Karpas-422 (cell line): ENCODE results near the gene PDGFD. TPM values are rescaled to one million over a fixed set of nuclear protein-coding genes. Genes with fewer than 3 reads are reported as not detected.

Experiments used
- DNase-seq: peaks from one replicate; pipeline ENCODE4 v3.0.0-alpha.2; 2015
- H2AFZ ChIP-seq: fragments of 200-600 bp; sonication (generic); 2 replicates; pipeline ENCODE4 v1.6.1; 2014; ENCODE audit warnings: antibody characterized with exemption, low read length, mixed read lengths
- H3K27ac ChIP-seq: fragments of 200-600 bp; sonication (generic); 2 replicates; pipeline ENCODE4 v1.5.1; 2014; ENCODE audit warnings: mild to moderate bottlenecking, low read length, moderate library complexity
- H3K27me3 ChIP-seq: fragments of 200-600 bp; sonication (generic); 2 replicates; pipeline ENCODE4 v1.6.1; 2014; ENCODE audit warnings: low read length, mixed read lengths
- H3K36me3 ChIP-seq: fragments of 200-600 bp; sonication (generic); 2 replicates; pipeline ENCODE4 v1.6.1; 2014; ENCODE audit warnings: low read length, mixed read lengths; ENCODE audit not compliant: insufficient read depth
- H3K4me1 ChIP-seq: fragments of 200-600 bp; sonication (generic); 2 replicates; pipeline ENCODE4 v1.6.1; 2014; ENCODE audit warnings: mild to moderate bottlenecking, low read length, mixed read lengths
- H3K4me2 ChIP-seq: fragments of 200-600 bp; sonication (generic); 2 replicates; pipeline ENCODE4 v1.6.1; 2014; ENCODE audit warnings: low read length, low read depth, mild to moderate bottlenecking; ENCODE audit not compliant: poor library complexity, severe bottlenecking
- H3K4me3 ChIP-seq: fragments of 200-600 bp; sonication (generic); 2 replicates; pipeline ENCODE4 v1.5.1; 2014; ENCODE audit warnings: mild to moderate bottlenecking, antibody characterized with exemption, low read length, mixed read lengths
- H3K79me2 ChIP-seq: fragments of 200-600 bp; sonication (generic); 2 replicates; pipeline ENCODE4 v1.6.1; 2014; ENCODE audit warnings: mild to moderate bottlenecking, low read length, mixed read lengths
- H3K9ac ChIP-seq: fragments of 200-600 bp; sonication (generic); 2 replicates; pipeline ENCODE4 v1.6.0; 2014; ENCODE audit warnings: low read length
- H3K9me2 ChIP-seq: fragments of 200-600 bp; sonication (generic), shearing (Covaris generic); replicated peaks from 2 replicates; pipeline ENCODE4 v1.6.0; 2014; ENCODE audit warnings: mild to moderate bottlenecking, low read length, moderate library complexity; ENCODE audit not compliant: insufficient read depth
- H3K9me3 ChIP-seq: fragments of 300-700, 200-600 bp; sonication (generic); 2 replicates; pipeline ENCODE4 v1.6.1; 2014; ENCODE audit warnings: low read length, mixed read lengths
- H4K20me1 ChIP-seq: fragments of 200-600 bp; sonication (generic); 2 replicates; pipeline ENCODE4 v1.6.1; 2014; ENCODE audit warnings: mild to moderate bottlenecking, antibody characterized with exemption, low read length, low read depth; ENCODE audit not compliant: insufficient read depth
- total RNA-seq: library from RNA; depleted of rRNA; stranded (reverse); fragments of >200 nt; shearing (Covaris generic); gene quantifications from 2 replicates; pipeline ENCODE4 v1.2.3, GENCODE V29; 2014; ENCODE audit warnings: low replicate concordance

The PDGFD gene
- total RNA-seq, 1 experiment from 2014 or later, result 360 TPM

GRCh38 chr11:104152941-104153505, 10.9 kb downstream of the PDGFD start:
- no peaks in the 10 kb centered on the region for H3K9me2 ChIP-seq
- peaks cover 32% of the 10 kb centered on the region for H4K20me1 ChIP-seq
- no peaks in the 10 kb centered on the region for H3K27me3 ChIP-seq
- H3K4me1 ChIP-seq, result peaks cover 92% of the 10 kb centered on the region
- peaks cover 99% of the 10 kb centered on the region for H3K79me2 ChIP-seq
- no peak overlapping the region for H2AFZ ChIP-seq
- H3K4me3 ChIP-seq, result peak overlapping the region; percentile 51
- peak overlapping the region; percentile 74 for H3K4me2 ChIP-seq
- peaks cover 57% of the 10 kb centered on the region for H3K36me3 ChIP-seq
- H3K9ac ChIP-seq, result peak overlapping the region; percentile 51
- H3K9me3 ChIP-seq, result no peaks in the 10 kb centered on the region
- peak overlapping the region; percentile 86 for H3K27ac ChIP-seq
- peak; percentile 98 for DNase-seq

GRCh38 chr11:104151404-104152204, 12.3 kb downstream of the PDGFD start:
- Histone ChIP-seq H3K36me3 (peaks cover 56% of the 10 kb centered on the region), H3K9ac (peak overlapping the region; percentile 51), H2AFZ (no peak overlapping the region), H3K27me3 (no peaks in the 10 kb centered on the region), H3K27ac (peak overlapping the region; percentile 86), H3K9me2 (no peaks in the 10 kb centered on the region), H3K4me1 (peaks cover 89% of the 10 kb centered on the region), H3K9me3 (no peaks in the 10 kb centered on the region), H3K4me2 (peak overlapping the region; percentile 74), H4K20me1 (peaks cover 22% of the 10 kb centered on the region; the same call in 1 of the 2 replicates), H3K79me2 (peaks cover 99% of the 10 kb centered on the region), H3K4me3 (peak overlapping the region; percentile 51)
- DNase-seq, result peak; percentile 80

GRCh38 chr11:104148706-104149105, 15.2 kb downstream of the PDGFD start:
- DNase-seq, result peak; percentile 53
- Histone ChIP-seq H3K4me2 (no peak overlapping the region), H3K36me3 (peaks cover 73% of the 10 kb centered on the region), H4K20me1 (peaks cover 6% of the 10 kb centered on the region; the same call in 1 of the 2 replicates), H3K79me2 (peaks cover 99% of the 10 kb centered on the region), H3K9me3 (no peaks in the 10 kb centered on the region), H3K27ac (peak overlapping the region; percentile 24), H3K9ac (no peak overlapping the region), H2AFZ (no peak overlapping the region), H3K4me1 (peaks cover 88% of the 10 kb centered on the region), H3K27me3 (no peaks in the 10 kb centered on the region), H3K4me3 (no peak overlapping the region), H3K9me2 (no peaks in the 10 kb centered on the region)

GRCh38 chr11:104148074-104148473, 15.9 kb downstream of the PDGFD start:
- Histone ChIP-seq H3K27ac (peak overlapping the region; percentile 7), H3K9ac (no peak overlapping the region), H3K4me2 (no peak overlapping the region), H2AFZ (no peak overlapping the region), H3K4me3 (no peak overlapping the region), H3K4me1 (peaks cover 88% of the 10 kb centered on the region), H3K79me2 (peaks cover 99% of the 10 kb centered on the region), H3K36me3 (peaks cover 73% of the 10 kb centered on the region), H3K9me3 (no peaks in the 10 kb centered on the region), H3K9me2 (no peaks in the 10 kb centered on the region), H4K20me1 (no peaks in the 10 kb centered on the region), H3K27me3 (no peaks in the 10 kb centered on the region)
- DNase-seq, result no peak

GRCh38 chr11:104146943-104147342, 17.0 kb downstream of the PDGFD start:
- H3K27ac ChIP-seq, result peak overlapping the region; percentile 7
- H3K9me3 ChIP-seq, result no peaks in the 10 kb centered on the region
- H3K27me3 ChIP-seq, result no peaks in the 10 kb centered on the region
- H2AFZ ChIP-seq, result no peak overlapping the region
- peaks cover 72% of the 10 kb centered on the region for H3K36me3 ChIP-seq
- no peak overlapping the region for H3K4me2 ChIP-seq
- no peak for DNase-seq
- no peak overlapping the region for H3K9ac ChIP-seq
- no peaks in the 10 kb centered on the region for H4K20me1 ChIP-seq
- no peak overlapping the region for H3K4me3 ChIP-seq
- peaks cover 99% of the 10 kb centered on the region for H3K79me2 ChIP-seq
- peaks cover 87% of the 10 kb centered on the region for H3K4me1 ChIP-seq
- no peaks in the 10 kb centered on the region for H3K9me2 ChIP-seq

- H3K27me3 ChIP-seq, result no peaks in the 10 kb centered on the region
- H3K9me3 ChIP-seq, result no peaks in the 10 kb centered on the region
- H3K36me3 ChIP-seq, result peaks cover 67% of the 10 kb centered on the region
- no peak for DNase-seq
- H3K9me2 ChIP-seq, result no peaks in the 10 kb centered on the region
- no peaks in the 10 kb centered on the region for H4K20me1 ChIP-seq
- peaks cover 87% of the 10 kb centered on the region for H3K4me1 ChIP-seq
- no peak overlapping the region for H3K4me3 ChIP-seq
- peaks cover 99% of the 10 kb centered on the region for H3K79me2 ChIP-seq
- H2AFZ ChIP-seq, result no peak overlapping the region
- no peak overlapping the region for H3K4me2 ChIP-seq
- H3K9ac ChIP-seq, result no peak overlapping the region
- peak overlapping the region; percentile 7 for H3K27ac ChIP-seq
Measured at GRCh38 chr11:104146421-104146820, 17.5 kb downstream of the PDGFD start.

- Histone ChIP-seq H3K9ac (no peak overlapping the region), H3K4me3 (no peak overlapping the region), H3K4me1 (peaks cover 88% of the 10 kb centered on the region), H4K20me1 (no peaks in the 10 kb centered on the region), H3K27me3 (no peaks in the 10 kb centered on the region), H3K27ac (peak overlapping the region; percentile 1), H3K9me2 (no peaks in the 10 kb centered on the region), H3K36me3 (peaks cover 64% of the 10 kb centered on the region), H3K79me2 (peaks cover 99% of the 10 kb centered on the region), H3K9me3 (no peaks in the 10 kb centered on the region), H3K4me2 (no peak overlapping the region), H2AFZ (no peak overlapping the region)
- no peak for DNase-seq
Measured at GRCh38 chr11:104145062-104145461, 18.9 kb downstream of the PDGFD start.

- Histone ChIP-seq H3K79me2 (peaks cover 99% of the 10 kb centered on the region), H3K9me3 (no peaks in the 10 kb centered on the region), H3K4me3 (no peak overlapping the region), H4K20me1 (no peaks in the 10 kb centered on the region), H3K27me3 (no peaks in the 10 kb centered on the region), H3K9ac (no peak overlapping the region), H2AFZ (no peak overlapping the region), H3K36me3 (peaks cover 56% of the 10 kb centered on the region), H3K4me1 (peaks cover 92% of the 10 kb centered on the region), H3K27ac (peak overlapping the region; percentile 6; the same call in 1 of the 2 replicates), H3K4me2 (no peak overlapping the region), H3K9me2 (no peaks in the 10 kb centered on the region)
- DNase-seq, result no peak
Measured at GRCh38 chr11:104142698-104143097, 21.2 kb downstream of the PDGFD start.
